HG03460 (cell line): Measurements from ENCODE around the gene RAB44.

Experiments
- ATAC-seq: cut with Tn5 transposase; IDR thresholded peaks from one replicate; pipeline ENCODE4 v1.9.1; 2021; ENCODE audit not compliant: unreplicated experiment

RAB44 gene

DNA sequence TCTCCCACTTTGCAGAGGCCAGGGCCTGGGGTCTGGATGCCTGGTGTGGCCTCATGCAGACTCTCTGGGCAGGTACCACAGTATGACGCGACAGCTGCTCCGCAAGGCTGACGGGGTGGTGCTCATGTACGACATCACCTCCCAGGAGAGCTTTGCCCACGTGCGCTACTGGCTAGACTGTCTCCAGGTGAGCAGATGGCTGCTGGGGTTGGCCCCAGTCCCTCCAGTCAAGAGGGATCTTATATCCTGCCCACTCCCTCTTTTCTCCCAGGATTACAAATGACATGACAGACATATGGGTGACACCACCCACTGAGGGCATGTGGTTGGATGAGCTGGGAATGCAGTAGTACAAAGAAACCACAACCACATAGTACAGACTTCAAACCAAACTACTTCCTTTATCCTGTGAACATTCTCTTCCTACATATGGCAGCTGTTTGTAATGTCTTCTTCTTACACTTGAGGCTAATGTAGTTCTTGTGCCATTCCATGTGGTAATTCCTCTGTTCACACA lies 29.9 kb downstream of the RAB44 start:
- no peak for ATAC-seq

DNA sequence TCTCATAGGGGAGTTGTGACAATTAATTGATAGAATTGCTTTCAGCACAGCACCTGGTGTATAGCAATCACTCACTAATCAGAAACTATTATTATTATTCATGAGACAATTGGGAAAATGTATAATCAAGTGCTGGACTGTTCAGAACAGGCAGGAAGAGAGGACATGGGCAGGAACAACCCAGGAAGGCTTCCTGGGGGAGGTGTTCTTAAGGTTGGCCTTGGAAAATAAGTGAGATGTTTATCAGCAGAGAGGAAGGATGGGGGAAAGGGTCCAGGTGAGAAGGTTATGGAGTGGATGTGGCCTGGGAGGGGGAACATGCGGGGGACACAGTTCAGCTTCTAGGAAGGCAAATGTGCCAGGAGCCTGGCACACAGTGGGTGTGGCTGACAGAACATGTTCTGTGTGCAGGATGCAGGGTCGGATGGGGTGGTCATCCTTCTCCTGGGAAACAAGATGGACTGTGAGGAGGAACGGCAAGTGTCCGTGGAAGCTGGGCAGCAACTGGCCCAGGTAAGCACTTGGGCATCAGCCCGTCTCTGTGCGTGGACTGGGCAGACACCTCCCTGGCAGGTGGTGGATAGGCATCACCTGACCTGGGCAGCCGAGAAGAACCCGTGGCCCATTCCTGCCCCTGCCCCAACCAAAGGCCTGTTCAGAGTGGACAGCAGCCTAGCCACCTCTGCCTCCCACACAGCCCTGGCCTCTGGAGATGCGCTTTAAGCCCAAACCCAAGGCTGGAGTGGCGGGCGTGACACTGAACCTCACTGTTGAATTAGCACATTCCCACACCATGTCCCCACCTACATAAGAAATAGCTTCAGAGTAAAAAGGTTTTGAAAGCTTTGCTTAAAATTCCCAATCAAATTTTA lies 30.9 kb downstream of the RAB44 start:
- no peak for ATAC-seq

GRCh38 chr6:36729161-36729524 lies 31.5 kb downstream of the RAB44 start:
- ATAC-seq, result no peak

DNA sequence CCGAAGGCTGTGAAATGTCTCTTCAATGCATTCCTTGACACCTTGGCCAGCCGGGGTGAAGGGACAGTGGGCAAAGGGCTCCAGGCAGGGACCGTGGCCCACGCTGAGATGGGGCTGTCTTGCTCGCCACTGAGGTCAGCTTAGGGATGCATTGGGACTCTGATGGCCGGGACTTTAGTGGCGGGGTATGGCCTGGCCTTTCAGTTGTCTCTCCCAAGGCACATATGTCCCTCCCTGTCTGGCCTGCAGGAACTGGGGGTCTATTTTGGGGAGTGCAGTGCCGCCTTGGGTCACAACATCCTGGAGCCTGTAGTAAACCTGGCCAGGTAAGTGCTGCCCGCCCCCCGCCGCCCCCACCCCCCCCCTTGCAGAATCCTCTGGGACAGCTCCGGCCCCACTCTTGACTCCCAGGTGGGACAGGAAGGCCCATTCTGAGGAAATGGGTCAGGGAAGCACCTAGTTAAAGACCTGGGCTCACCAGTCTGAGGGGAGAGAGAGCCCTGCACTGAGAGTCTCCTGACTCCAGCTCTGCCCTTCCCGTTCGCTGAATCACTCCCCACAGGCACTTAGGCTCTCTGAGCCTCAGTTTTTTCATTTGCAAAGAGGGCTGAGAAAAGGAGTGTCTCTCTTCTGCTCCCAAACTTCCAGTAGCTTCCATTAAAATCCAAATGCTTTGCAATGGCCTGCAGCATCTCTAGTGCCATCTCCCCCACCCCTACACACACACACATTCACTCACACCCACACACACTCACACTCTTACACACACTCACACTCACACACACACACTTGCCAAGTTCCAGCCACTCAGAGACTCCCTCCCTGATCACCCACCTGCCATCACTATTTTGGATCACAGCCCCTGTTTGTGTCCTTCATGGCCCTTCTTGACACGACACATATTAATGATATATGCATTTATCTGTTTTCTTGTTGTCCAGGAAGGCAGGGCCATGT lies 33.1 kb downstream of the RAB44 start:
- no peak for ATAC-seq

GRCh38 chr6:36731622-36732310 lies 34.1 kb downstream of the RAB44 start:
- ATAC-seq, result no peak

GRCh38 chr6:36733300-36733699 lies 35.7 kb downstream of the RAB44 start:
- ATAC-seq, result no peak

DNA sequence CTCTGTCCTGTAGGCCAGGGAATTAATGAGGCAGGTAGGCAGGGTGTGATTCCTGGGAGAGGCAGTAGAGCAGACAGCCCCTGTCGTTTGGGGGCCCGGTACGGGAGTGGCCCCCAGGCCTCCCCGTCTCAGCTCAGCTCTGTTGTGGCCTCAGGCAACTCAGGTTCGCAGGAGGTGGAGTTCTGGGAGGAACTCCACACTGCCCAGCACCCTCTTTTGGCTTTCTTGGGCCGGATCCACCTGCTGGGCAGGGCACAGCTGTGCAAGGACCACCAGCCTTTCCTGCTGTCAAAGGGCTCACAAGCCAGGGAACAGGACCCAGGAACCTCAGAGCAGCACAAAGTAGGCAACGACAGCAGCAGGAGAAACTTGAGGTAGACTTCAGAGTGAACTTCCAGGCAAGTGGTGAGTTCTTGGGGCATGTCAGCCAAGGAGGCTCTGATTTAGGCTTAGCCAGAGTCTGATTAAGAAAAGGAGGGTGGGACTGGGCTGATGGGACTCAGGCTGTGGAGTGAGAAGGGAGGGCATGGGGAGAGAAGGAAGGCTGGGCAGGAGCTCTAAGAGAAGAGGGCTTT lies 36.9 kb downstream of the RAB44 start:
- ATAC-seq, result no peak

GRCh38 chr6:36735110-36736071 lies 37.8 kb downstream of the RAB44 start:
- no peak for ATAC-seq

DNA sequence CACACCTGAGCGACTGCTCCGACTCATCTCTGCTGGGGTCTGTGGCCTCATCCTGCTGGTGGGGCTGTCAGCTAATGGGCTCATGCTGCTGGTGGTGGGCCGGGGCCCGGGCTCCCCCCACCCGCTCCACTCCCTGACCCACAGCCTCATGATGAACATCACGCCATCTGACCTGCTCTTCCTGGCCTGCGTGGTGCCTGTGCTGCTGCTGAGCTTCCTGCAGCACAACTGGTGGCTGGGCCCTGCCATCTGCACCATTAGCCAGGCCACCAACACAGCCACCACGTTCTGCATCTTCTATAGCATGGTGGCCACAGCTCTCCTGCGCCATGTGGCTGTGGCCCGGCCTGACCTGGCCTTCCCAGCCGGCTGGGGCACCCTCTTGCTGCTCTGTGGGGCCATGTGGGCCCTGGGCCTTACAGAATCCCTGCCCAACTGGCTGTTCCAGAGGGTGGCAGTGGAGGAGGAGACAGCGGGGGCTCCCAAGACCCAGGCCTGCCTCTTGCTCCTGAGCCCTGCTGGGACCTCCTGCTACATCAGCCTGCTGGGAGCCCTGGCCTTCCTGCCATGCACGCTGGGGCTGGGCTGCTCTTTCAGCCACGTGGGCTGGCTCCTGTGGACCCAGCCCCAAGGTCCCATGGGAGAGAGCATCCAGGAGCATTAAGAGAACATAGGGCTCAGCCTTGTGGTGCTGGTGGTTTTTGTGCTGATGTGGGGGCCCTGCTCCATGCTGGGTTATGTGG lies 39.6 kb downstream of the RAB44 start:
- ATAC-seq, result no peak

DNA sequence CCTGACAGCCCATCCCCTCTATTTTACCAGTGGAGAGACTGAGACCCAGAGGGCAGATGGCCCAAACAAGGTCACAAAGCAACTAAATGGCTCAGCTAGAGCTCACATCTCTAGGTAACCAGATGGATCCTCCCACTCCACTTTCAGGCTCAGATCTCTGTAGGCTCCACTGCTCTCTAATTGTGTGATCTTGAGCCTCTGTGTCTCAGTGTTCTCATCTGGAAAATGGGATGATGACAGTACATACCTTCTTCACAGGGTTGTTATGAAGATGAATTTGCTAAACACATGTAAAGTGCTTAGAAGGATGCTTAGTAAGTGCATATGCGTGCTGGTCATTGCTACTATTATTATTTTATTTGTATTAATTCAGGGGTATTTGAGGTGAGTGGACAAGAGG lies 40.5 kb downstream of the RAB44 start:
- no peak for ATAC-seq

GRCh38 chr6:36739947-36740817 lies 42.6 kb downstream of the RAB44 start:
- ATAC-seq, result no peak

GRCh38 chr6:36740818-36741179 lies 43.2 kb downstream of the RAB44 start:
- ATAC-seq, result no peak

- ATAC-seq, result no peak
Measured at GRCh38 chr6:36742146-36742545, 44.5 kb downstream of the RAB44 start.

GRCh38 chr6:36743032-36743431 lies 45.4 kb downstream of the RAB44 start:
- no peak for ATAC-seq

DNA sequence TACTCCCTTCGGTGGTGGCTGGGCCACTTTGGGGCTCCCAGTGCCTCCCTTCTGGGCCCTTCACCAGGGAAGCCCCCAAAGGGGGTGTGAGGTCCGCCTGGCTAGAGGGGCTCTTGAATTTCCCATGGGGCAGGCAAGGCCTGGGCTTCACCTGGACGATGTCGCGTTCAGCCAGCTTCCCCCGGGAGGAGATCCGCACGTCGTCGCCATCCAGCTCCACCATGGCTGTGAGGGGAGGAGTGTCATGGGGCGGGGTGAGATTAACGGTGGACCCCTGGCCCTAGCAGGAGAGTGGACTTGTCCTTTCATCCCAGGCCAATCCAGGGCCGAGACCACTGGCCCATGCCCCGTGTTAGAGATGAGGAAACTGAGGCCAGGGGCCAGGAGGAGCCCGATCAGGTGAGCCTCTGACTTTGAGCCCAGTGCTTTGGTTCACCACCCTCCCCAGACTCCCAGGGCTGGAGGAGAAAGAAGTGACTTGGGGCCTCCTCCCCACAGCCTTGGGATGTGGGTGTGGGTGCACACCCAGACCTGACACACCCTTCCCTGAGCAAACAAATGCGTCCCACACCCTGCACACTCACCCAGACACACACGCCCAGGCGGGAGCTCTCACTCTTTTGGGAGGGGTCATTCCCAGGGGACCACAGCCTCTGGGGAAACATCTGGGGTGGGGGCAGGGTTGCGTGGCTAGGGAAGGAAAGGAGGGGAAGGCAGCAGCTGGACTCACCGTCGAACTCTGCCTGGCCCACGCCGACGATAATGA lies 46.1 kb downstream of the RAB44 start:
- no peak for ATAC-seq

- ATAC-seq, result no peak
Measured at GRCh38 chr6:36744304-36744673, 46.7 kb downstream of the RAB44 start.

GRCh38 chr6:36745283-36745682 lies 47.7 kb downstream of the RAB44 start:
- ATAC-seq, result no peak
